Neural cell (in vitro differentiated cells): ENCODE results near the gene TPD52L1. TPM values are rescaled to one million over a fixed set of nuclear protein-coding genes. Genes with fewer than 3 reads are reported as not detected.

Experiments
- H2AFZ ChIP-seq: fragments of 200-600, 300-800 bp; sonication (generic), shearing (Covaris generic); 2 replicates; pipeline ENCODE4 v1.6.0; 2014; ENCODE audit warnings: low read depth, mild to moderate bottlenecking, antibody characterized with exemption, low read length, moderate library complexity
- H3F3A ChIP-seq: fragments of 200-600 bp; shearing (Covaris generic); 2 replicates; pipeline ENCODE4 v1.6.1; 2016; ENCODE audit warnings: mild to moderate bottlenecking, moderate library complexity, mixed read lengths, antibody characterized with exemption, low read length; ENCODE audit not compliant: insufficient read depth, poor library complexity, severe bottlenecking
- H3K27ac ChIP-seq: fragments of 200-600, 300-800 bp; sonication (generic), shearing (Covaris generic); 2 replicates; pipeline ENCODE4 v1.5.1; 2014; ENCODE audit warnings: mild to moderate bottlenecking, low read length, moderate library complexity
- H3K27me3 ChIP-seq: fragments of 300-800, 200-600 bp; sonication (generic), shearing (Covaris generic); 2 replicates; pipeline ENCODE4 v1.6.0; 2014; ENCODE audit warnings: mild to moderate bottlenecking, low read depth, low read length, moderate library complexity; ENCODE audit not compliant: insufficient read depth
- H3K36me3 ChIP-seq: fragments of 300-800, 200-600 bp; sonication (generic), shearing (Covaris generic); 2 replicates; pipeline ENCODE4 v1.5.1; 2014; ENCODE audit warnings: mild to moderate bottlenecking, antibody characterized with exemption, low read length, moderate library complexity; ENCODE audit not compliant: insufficient read depth
- H3K4me2 ChIP-seq: fragments of 300-800, 200-600 bp; sonication (generic), shearing (Covaris generic); 2 replicates; pipeline ENCODE4 v1.6.0; 2014; ENCODE audit warnings: mild to moderate bottlenecking, low read length
- H3K4me3 ChIP-seq: fragments of 300-800, 200-600 bp; sonication (generic), shearing (Covaris generic); 2 replicates; pipeline ENCODE4 v1.5.1; 2014; ENCODE audit warnings: mild to moderate bottlenecking, low read length, moderate library complexity
- H3K79me2 ChIP-seq: fragments of 200-600 bp; shearing (Covaris generic); replicated peaks from 2 replicates; pipeline ENCODE4 v1.6.0; 2014; ENCODE audit warnings: mild to moderate bottlenecking, low read length, moderate library complexity; ENCODE audit not compliant: insufficient read depth
- H3K9ac ChIP-seq: fragments of 300-800, 200-600 bp; sonication (generic), shearing (Covaris generic); 2 replicates; pipeline ENCODE4 v1.6.1; 2016; ENCODE audit warnings: mild to moderate bottlenecking, low read length, mixed read lengths
- H3K9me2 ChIP-seq: fragments of 200-600 bp; shearing (Covaris generic); 2 replicates; pipeline ENCODE4 v1.6.1; 2016; ENCODE audit warnings: mild to moderate bottlenecking, low read length, mixed read lengths; ENCODE audit not compliant: insufficient read depth
- H3K9me3 ChIP-seq: fragments of 200-600, 300-800 bp; sonication (generic), shearing (Covaris generic); 2 replicates; pipeline ENCODE4 v1.6.1; 2016; ENCODE audit warnings: mild to moderate bottlenecking, mixed run types, low read length, moderate library complexity, mixed read lengths
- H4K20me1 ChIP-seq: fragments of 200-600 bp; shearing (Covaris generic); 2 replicates; pipeline ENCODE4 v1.6.1; 2016; ENCODE audit warnings: mild to moderate bottlenecking, mixed run types; ENCODE audit not compliant: insufficient read depth
- EP300 ChIP-seq: fragments of 450-650 bp; conservative IDR thresholded peaks from 2 replicates; pipeline ENCODE4 v1.6.1; 2014; ENCODE audit warnings: antibody characterized with exemption, mild to moderate bottlenecking, moderate library complexity; ENCODE audit not compliant: poor library complexity, severe bottlenecking
- EZH2 ChIP-seq: fragments of 200-600, 300-800 bp; shearing (Covaris generic), sonication (generic); IDR thresholded peaks from 2 replicates; pipeline ENCODE4 v1.6.1; 2014; ENCODE audit warnings: antibody characterized with exemption, low read length, borderline replicate concordance, mild to moderate bottlenecking; ENCODE audit not compliant: insufficient read depth, poor library complexity, severe bottlenecking
- MXI1 ChIP-seq: fragments of 450-650 bp; conservative IDR thresholded peaks from 2 replicates; pipeline ENCODE4 v1.6.1; 2014; ENCODE audit warnings: antibody characterized with exemption, mild to moderate bottlenecking; ENCODE audit not compliant: poor library complexity, severe bottlenecking
- POLR2AphosphoS5 ChIP-seq: IDR thresholded peaks from 2 replicates; pipeline ENCODE4 v1.6.1; 2012
- RAD21 ChIP-seq: fragments of 450-650 bp; conservative IDR thresholded peaks from 2 replicates; pipeline ENCODE4 v1.6.1; 2014; ENCODE audit warnings: antibody characterized with exemption, mild to moderate bottlenecking, moderate library complexity
- SMC3 ChIP-seq: fragments of 450-650 bp; conservative IDR thresholded peaks from 2 replicates; pipeline ENCODE4 v1.6.1; 2014; ENCODE audit warnings: antibody characterized with exemption, mild to moderate bottlenecking, moderate library complexity; ENCODE audit not compliant: poor library complexity
- TAF1 ChIP-seq: IDR thresholded peaks from 2 replicates; pipeline ENCODE4 v1.6.1; 2012; ENCODE audit warnings: low read depth
- polyA plus RNA-seq: library from polyadenylated mRNA; depleted of rRNA; stranded (reverse); fragments of >200 nt; gene quantifications from 2 replicates; pipeline ENCODE4 v1.2.3, GENCODE V29; 2014
- TF ChIP-seq, protein P1 (sequence below): IDR thresholded peaks from 2 replicates; pipeline ENCODE4 v1.6.1; 2012; ENCODE audit warnings: borderline replicate concordance
- TF ChIP-seq, protein P2 (sequence below): fragments of 450-650 bp; IDR thresholded peaks from 2 replicates; pipeline ENCODE4 v1.5.1; 2014; ENCODE audit warnings: antibody characterized with exemption, mild to moderate bottlenecking, moderate library complexity; ENCODE audit not compliant: poor library complexity, severe bottlenecking

Gene TPD52L1
- polyA plus RNA-seq, 1 donor from 2014 or later: 8.9 TPM

DNA sequence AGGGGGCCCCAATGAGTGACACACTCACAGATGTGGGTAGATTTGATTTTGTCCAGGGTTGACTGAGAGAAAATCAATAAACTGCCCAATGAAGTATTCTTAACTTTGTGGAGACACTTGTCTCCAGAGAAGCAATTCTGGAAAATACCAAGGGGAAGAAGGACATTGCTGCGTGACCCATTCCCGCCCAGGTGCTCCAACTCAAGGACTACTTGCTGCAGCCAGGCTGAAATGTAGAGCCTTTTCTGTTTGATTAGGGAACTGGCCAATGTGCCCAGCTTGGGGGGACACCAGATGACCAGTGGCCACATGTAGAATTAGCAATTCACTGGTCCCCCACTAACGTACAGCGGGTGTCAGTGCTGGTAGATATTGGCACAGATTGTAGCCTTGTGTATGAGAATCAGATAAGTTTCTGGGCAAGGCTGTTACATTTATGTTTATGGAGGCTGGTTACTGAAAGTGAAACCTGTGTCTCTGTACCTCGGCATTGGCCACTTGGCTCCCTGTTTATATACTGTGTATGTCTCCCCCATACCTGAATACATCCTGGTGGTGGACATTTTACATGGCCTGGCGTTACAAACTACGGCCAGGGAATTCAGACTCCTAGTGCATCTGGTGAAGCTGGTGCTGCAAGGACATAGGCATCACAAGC, 115.9 kb downstream of the TPD52L1 start:
- no peak overlapping the region for H3K27ac ChIP-seq
- no peaks in the 10 kb centered on the region for H3K36me3 ChIP-seq
- no peak overlapping the region for H3K4me3 ChIP-seq
- no peaks in the 10 kb centered on the region for H3K9me3 ChIP-seq
- H3K9ac ChIP-seq: no peak overlapping the region
- H2AFZ ChIP-seq: no peak overlapping the region
- no peaks in the 10 kb centered on the region for H3K9me2 ChIP-seq
- no peaks in the 10 kb centered on the region for H3K27me3 ChIP-seq
- no peak overlapping the region for H3K4me2 ChIP-seq
- H3F3A ChIP-seq: no peaks in the 10 kb centered on the region
- H3K79me2 ChIP-seq: no peaks in the 10 kb centered on the region
- H4K20me1 ChIP-seq: no peaks in the 10 kb centered on the region
- TF ChIP-seq RAD21 (no peak), TAF1 (no peak), POLR2AphosphoS5 (no peak), EP300 (no peak), SMC3 (no peak), MXI1 (no peak), EZH2 (no peak)
- TF ChIP-seq, protein P1, sequence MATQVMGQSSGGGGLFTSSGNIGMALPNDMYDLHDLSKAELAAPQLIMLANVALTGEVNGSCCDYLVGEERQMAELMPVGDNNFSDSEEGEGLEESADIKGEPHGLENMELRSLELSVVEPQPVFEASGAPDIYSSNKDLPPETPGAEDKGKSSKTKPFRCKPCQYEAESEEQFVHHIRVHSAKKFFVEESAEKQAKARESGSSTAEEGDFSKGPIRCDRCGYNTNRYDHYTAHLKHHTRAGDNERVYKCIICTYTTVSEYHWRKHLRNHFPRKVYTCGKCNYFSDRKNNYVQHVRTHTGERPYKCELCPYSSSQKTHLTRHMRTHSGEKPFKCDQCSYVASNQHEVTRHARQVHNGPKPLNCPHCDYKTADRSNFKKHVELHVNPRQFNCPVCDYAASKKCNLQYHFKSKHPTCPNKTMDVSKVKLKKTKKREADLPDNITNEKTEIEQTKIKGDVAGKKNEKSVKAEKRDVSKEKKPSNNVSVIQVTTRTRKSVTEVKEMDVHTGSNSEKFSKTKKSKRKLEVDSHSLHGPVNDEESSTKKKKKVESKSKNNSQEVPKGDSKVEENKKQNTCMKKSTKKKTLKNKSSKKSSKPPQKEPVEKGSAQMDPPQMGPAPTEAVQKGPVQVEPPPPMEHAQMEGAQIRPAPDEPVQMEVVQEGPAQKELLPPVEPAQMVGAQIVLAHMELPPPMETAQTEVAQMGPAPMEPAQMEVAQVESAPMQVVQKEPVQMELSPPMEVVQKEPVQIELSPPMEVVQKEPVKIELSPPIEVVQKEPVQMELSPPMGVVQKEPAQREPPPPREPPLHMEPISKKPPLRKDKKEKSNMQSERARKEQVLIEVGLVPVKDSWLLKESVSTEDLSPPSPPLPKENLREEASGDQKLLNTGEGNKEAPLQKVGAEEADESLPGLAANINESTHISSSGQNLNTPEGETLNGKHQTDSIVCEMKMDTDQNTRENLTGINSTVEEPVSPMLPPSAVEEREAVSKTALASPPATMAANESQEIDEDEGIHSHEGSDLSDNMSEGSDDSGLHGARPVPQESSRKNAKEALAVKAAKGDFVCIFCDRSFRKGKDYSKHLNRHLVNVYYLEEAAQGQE: no peak
- TF ChIP-seq, protein P2, sequence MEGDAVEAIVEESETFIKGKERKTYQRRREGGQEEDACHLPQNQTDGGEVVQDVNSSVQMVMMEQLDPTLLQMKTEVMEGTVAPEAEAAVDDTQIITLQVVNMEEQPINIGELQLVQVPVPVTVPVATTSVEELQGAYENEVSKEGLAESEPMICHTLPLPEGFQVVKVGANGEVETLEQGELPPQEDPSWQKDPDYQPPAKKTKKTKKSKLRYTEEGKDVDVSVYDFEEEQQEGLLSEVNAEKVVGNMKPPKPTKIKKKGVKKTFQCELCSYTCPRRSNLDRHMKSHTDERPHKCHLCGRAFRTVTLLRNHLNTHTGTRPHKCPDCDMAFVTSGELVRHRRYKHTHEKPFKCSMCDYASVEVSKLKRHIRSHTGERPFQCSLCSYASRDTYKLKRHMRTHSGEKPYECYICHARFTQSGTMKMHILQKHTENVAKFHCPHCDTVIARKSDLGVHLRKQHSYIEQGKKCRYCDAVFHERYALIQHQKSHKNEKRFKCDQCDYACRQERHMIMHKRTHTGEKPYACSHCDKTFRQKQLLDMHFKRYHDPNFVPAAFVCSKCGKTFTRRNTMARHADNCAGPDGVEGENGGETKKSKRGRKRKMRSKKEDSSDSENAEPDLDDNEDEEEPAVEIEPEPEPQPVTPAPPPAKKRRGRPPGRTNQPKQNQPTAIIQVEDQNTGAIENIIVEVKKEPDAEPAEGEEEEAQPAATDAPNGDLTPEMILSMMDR: no peak

DNA sequence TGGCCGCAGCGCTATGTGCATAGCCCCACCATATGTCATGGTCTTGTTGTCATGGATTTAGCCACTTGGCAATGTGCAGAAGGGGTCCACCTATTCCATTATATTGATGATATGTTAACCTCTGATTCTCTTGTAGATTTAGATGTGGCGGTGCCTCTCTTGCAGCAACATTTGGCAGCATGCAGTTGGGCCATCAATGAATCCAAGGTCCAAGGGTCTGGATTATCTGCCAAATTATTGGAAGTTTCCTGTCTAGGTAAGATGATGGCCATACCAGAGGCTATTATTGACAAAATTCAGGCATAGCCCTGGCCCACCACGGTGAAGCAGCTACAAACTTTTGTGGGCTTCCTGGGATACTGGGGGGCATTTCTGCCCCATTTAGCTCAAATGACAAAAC, 116.8 kb downstream of the TPD52L1 start:
- Histone ChIP-seq H4K20me1 (no peaks in the 10 kb centered on the region), H3K79me2 (no peaks in the 10 kb centered on the region), H2AFZ (no peak overlapping the region), H3F3A (no peaks in the 10 kb centered on the region), H3K4me2 (no peak overlapping the region), H3K9me3 (no peaks in the 10 kb centered on the region), H3K27ac (no peak overlapping the region), H3K9me2 (no peaks in the 10 kb centered on the region), H3K36me3 (no peaks in the 10 kb centered on the region), H3K9ac (no peak overlapping the region), H3K4me3 (no peak overlapping the region), H3K27me3 (no peaks in the 10 kb centered on the region)
- TF ChIP-seq, protein P2: no peak
- TF ChIP-seq TAF1 (no peak), RAD21 (no peak), EZH2 (no peak), MXI1 (no peak), EP300 (no peak)
- TF ChIP-seq, protein P1: no peak
